Measurements from ENCODE around the gene SSR2. TPM values are rescaled to one million over a fixed set of nuclear protein-coding genes. Genes with fewer than 3 reads are reported as not detected.

Gene SSR2
- total RNA-seq, 4 donors from 2014 or later: 103 to 157 (median 146) TPM

DNA sequence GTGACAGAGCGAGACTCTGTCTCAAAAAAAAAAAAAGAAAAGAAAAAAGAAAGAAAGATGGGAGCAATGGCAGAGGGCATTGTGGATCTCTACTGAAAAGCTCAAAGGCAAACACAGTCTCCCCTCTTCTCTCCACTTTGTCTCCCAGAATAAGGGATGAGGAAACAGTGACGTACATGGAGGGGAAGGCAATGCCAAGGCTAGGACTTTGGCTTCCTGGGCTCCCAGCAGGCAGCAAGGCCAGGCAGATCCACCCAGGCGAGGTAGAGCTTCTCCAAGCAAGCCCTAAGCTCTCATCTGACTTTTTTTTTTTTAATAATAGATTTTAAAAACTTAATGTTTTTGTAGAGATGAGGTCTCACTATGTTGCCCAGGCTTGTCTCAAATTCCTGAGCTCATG lies 47.0 kb downstream of the SSR2 start:
- 32 to 46% methylated on average over 2 of the region's 3 CpGs for WGBS, 2 donors (ENCODE audit: low coverage in 1 of 2)
- no peak for TF ChIP-seq EP300 (IDR thresholded peaks at IDR 0.05)
- no peak for TF ChIP-seq POLR2AphosphoS5 (IDR thresholded peaks at IDR 0.05)
- TF ChIP-seq, protein P1, sequence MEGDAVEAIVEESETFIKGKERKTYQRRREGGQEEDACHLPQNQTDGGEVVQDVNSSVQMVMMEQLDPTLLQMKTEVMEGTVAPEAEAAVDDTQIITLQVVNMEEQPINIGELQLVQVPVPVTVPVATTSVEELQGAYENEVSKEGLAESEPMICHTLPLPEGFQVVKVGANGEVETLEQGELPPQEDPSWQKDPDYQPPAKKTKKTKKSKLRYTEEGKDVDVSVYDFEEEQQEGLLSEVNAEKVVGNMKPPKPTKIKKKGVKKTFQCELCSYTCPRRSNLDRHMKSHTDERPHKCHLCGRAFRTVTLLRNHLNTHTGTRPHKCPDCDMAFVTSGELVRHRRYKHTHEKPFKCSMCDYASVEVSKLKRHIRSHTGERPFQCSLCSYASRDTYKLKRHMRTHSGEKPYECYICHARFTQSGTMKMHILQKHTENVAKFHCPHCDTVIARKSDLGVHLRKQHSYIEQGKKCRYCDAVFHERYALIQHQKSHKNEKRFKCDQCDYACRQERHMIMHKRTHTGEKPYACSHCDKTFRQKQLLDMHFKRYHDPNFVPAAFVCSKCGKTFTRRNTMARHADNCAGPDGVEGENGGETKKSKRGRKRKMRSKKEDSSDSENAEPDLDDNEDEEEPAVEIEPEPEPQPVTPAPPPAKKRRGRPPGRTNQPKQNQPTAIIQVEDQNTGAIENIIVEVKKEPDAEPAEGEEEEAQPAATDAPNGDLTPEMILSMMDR (IDR thresholded peaks at IDR 0.05): no peak
- no peak for TF ChIP-seq POLR2A (IDR thresholded peaks at IDR 0.05)
- H3K27ac ChIP-seq: peak overlapping the region in 3 of 4 donors; percentile 93 to 99 (median 97)

DNA sequence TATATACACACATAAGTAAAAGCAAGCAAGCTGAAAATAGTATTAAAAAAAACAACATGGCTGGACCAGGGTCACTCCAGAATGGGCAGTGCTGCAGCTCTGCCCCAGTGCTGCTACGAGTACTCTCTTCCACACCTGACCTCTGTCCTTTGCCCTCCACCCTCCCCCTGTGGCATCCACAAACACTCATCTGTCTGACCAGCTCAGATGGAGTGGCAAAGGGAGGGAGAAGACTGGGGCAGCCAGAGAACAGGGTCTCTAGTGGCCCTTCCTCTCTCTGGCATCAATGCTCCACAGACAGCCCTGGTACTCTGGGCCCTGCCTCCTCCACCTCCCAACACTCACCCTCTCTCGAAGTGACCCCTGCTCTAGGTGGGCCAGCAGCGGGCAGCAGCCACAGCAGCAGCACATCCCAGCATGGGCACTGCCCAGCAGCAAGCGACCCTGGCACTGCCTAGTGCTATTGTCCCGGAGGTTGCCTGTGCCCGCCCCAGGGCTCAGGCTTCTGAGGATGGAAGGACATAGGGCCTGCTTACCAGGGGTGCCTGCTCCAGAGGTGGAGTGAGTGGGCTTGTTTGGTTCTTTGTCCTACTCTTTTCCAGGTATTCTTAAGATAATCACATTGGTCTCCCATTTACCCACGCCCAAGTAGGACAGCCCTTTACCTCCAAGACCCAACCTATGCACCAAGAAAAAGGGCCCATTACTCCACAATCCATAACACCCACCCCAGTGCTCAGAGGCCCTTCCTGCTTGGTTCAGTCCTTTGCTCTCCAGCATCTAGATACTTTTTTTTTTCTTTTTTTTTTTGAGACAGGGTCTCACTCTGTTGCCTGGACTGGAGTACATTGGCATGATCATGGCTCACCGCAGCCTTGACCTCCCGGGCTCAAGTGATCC lies 48.6 kb downstream of the SSR2 start:
- TF ChIP-seq, protein P1 (IDR thresholded peaks at IDR 0.05): no peak
- TF ChIP-seq POLR2A (IDR thresholded peaks at IDR 0.05) (no peak), EP300 (IDR thresholded peaks at IDR 0.05) (no peak), POLR2AphosphoS5 (IDR thresholded peaks at IDR 0.05) (no peak)
- peak overlapping the region in 3 of 4 donors; percentile 23 to 97 (median 93) for H3K27ac ChIP-seq

More for the DNA sequence above, 47.0 kb downstream of the SSR2 start:
- no peak for ATAC-seq
- Histone ChIP-seq H3K27me3 (no peaks in the 10 kb centered on the region), H3K36me3 (peaks cover 0 to 5% of the 10 kb centered on the region in 2 donors), H3K9me3 (no peaks in the 10 kb centered on the region), H3K4me3 (peak overlapping the region in 1 of 2 donors; percentile 73), H3K4me1 (peaks cover 11 to 88% (median 68%) of the 10 kb centered on the region in 3 donors)

DNA sequence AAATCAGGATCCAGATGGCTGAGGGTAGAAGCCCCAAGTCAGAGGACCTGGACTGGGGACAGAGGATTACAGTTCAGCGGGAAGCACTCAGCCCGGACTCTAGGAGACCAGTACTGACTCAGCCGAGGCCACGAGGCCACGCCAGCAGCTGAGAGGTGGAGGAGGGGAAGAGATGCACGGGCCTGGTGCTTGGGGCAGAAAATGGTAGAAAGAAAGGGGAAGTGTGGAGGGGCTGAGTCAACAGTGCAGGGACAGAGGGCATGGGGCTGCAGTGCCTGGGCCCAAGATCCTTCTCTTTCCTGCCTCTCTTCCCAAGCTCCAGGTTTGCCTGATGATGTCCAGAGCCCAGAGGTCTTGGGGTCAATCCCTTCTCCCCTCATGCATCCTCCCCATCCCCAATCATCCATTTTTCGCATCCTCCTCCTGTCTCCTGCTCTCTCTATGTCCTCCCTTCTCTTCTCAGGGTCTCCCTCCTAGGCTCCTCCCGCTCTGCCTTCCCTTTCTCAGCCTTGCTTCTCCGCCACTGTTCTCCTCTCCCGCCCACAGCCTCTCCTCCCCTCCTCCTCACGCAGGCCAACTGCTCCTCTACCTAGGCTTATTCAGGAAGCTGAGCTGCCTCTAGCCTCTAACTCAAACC lies 50.1 kb downstream of the SSR2 start:
- WGBS, 2 donors (ENCODE audit: low coverage in 1 of 2): 10 to 12% methylated on average over 6 to 9 of the region's 11 CpGs
- H3K27ac ChIP-seq: peak overlapping the region; percentile 1 to 97 (median 91)
- H3K4me1 ChIP-seq: peaks cover 20 to 100% (median 87%) of the 10 kb centered on the region in 3 donors
- TF ChIP-seq POLR2AphosphoS5 (IDR thresholded peaks at IDR 0.05) (peak; percentile 15), EP300 (IDR thresholded peaks at IDR 0.05) (no peak)
- H3K36me3 ChIP-seq: peaks cover 0 to 25% of the 10 kb centered on the region in 2 donors
- H3K4me3 ChIP-seq: no peak overlapping the region
- H3K9me3 ChIP-seq: no peaks in the 10 kb centered on the region
- no peaks in the 10 kb centered on the region for H3K27me3 ChIP-seq
- ATAC-seq: peak; percentile 75

More for the DNA sequence above, 48.6 kb downstream of the SSR2 start:
- no peaks in the 10 kb centered on the region for H3K27me3 ChIP-seq
- WGBS, 2 donors (ENCODE audit: low coverage in 1 of 2): 54 to 69% methylated on average over 4 to 6 of the region's 9 CpGs
- peaks cover 20 to 98% (median 83%) of the 10 kb centered on the region in 3 donors for H3K4me1 ChIP-seq
- ATAC-seq: no peak
- peaks cover 0 to 10% of the 10 kb centered on the region in 2 donors for H3K36me3 ChIP-seq
- no peaks in the 10 kb centered on the region for H3K9me3 ChIP-seq
- H3K4me3 ChIP-seq: no peak overlapping the region

DNA sequence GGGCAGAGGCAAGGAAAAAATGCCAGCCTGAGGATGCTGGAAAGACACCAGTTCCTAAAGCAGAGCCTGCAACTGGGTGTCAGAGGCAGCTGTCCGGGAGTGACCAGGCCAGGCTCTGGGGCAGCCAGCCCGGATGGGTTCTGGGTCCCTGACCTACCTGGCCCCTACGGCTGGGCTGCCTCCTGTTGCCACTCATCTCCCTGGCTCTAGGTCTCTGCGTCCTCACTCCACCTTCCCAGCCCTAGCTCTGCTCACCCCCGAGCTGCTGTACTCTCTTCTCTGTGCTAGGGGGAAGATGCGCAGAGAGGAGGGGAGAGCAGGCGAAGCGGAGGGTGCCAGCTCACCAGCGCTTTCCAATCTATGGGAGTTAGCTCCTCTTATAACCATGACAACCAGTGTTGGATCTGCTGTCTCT lies 51.4 kb downstream of the SSR2 start:
- peaks cover 18 to 91% (median 75%) of the 10 kb centered on the region in 3 donors for H3K4me1 ChIP-seq
- no peak overlapping the region for H3K4me3 ChIP-seq
- peak overlapping the region in 3 of 4 donors; percentile 89 to 97 (median 93) for H3K27ac ChIP-seq
- no peak for ATAC-seq
- no peaks in the 10 kb centered on the region for H3K27me3 ChIP-seq
- H3K9me3 ChIP-seq: no peaks in the 10 kb centered on the region
- peaks cover 0 to 37% of the 10 kb centered on the region in 2 donors for H3K36me3 ChIP-seq
- WGBS, 2 donors (ENCODE audit: low coverage in 1 of 2): 60% methylated on average over 1 of the region's 9 CpGs; no CpG with 5 or more reads in 1 of the 2 donors
- TF ChIP-seq, protein P1 (IDR thresholded peaks at IDR 0.05): no peak
- no peak for TF ChIP-seq EP300 (IDR thresholded peaks at IDR 0.05)
- no peak for TF ChIP-seq POLR2A (IDR thresholded peaks at IDR 0.05)
- TF ChIP-seq POLR2AphosphoS5 (IDR thresholded peaks at IDR 0.05): no peak

DNA sequence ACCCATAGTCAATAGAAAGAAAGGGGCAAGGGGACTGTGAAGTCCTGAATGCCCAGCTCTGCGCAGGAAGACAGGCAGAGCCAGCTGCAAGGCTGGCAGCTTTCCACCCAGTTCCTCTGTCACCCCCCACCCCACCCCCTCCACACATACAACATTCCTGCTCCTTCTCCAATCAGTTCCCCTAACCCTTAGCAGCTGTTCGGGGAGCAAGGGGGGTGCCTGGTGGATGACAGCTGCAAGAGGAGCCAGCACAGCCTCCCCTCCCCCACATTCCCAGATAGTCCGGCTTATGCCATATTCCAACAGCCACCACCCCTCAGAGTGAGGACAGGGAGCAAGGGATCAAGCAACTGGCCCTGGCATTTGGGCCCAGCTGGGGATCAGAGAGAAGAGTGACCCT lies 52.1 kb downstream of the SSR2 start:
- peaks cover 14 to 85% (median 68%) of the 10 kb centered on the region in 3 donors for H3K4me1 ChIP-seq
- no peaks in the 10 kb centered on the region for H3K9me3 ChIP-seq
- peak overlapping the region in 3 of 4 donors; percentile 89 to 97 (median 93) for H3K27ac ChIP-seq
- no peak for ATAC-seq
- TF ChIP-seq, protein P1 (IDR thresholded peaks at IDR 0.05): no peak
- no peak for TF ChIP-seq EP300 (IDR thresholded peaks at IDR 0.05)
- no peak for TF ChIP-seq POLR2A (IDR thresholded peaks at IDR 0.05)
- no peak for TF ChIP-seq POLR2AphosphoS5 (IDR thresholded peaks at IDR 0.05)
- no peaks in the 10 kb centered on the region for H3K27me3 ChIP-seq
- peaks cover 0 to 44% of the 10 kb centered on the region in 2 donors for H3K36me3 ChIP-seq
- 23% methylated on average over 2 of the region's 3 CpGs; no CpG with 5 or more reads in 1 of the 2 donors for WGBS, 2 donors (ENCODE audit: low coverage in 1 of 2)
- no peak overlapping the region for H3K4me3 ChIP-seq
